Effector CD4-positive, alpha-beta T cell (primary cell): Measurements from ENCODE around the gene G6PC3.

Experiments used
- DNase-seq: peaks from one replicate; pipeline ENCODE4 v3.0.0-alpha.2; 2020

Gene G6PC3

GRCh38 chr17:44061446-44061845 lies 9.1 kb upstream of the G6PC3 start:
- DNase-seq, result no peak

GRCh38 chr17:44062871-44063270 lies 7.7 kb upstream of the G6PC3 start:
- no peak for DNase-seq

- DNase-seq, result no peak
Measured at GRCh38 chr17:44063704-44064639, 6.6 kb upstream of the G6PC3 start.

- no peak for DNase-seq
Measured at GRCh38 chr17:44065668-44066203, 4.8 kb upstream of the G6PC3 start.

- peak; percentile 80 for DNase-seq
Measured at GRCh38 chr17:44066204-44066930, 4.2 kb upstream of the G6PC3 start, which contains the start of gene LSM12. Gene LSM12 (minus strand): TSS chr17:44066671. CDS start chr17:44066587, 84 bp downstream.

GRCh38 chr17:44067545-44067940 lies 3.0 kb upstream of the G6PC3 start:
- DNase-seq, result no peak

- no peak for DNase-seq
Measured at GRCh38 chr17:44069974-44070454, 521 bp upstream of the G6PC3 start.

- no peak for DNase-seq
Measured at GRCh38 chr17:44071198-44071520, 624 bp downstream of the G6PC3 start.

- no peak for DNase-seq
Measured at GRCh38 chr17:44071772-44072171, 1.2 kb downstream of the G6PC3 start.

- no peak for DNase-seq
Measured at GRCh38 chr17:44074231-44074910, 3.8 kb downstream of the G6PC3 start.

GRCh38 chr17:44074911-44075285 lies 4.4 kb downstream of the G6PC3 start:
- DNase-seq, result no peak

GRCh38 chr17:44075598-44076293 lies 5.2 kb downstream of the G6PC3 start:
- DNase-seq, result no peak

GRCh38 chr17:44076716-44077594 lies 6.4 kb downstream of the G6PC3 start:
- DNase-seq, result no peak

GRCh38 chr17:44077595-44077909 lies 7.0 kb downstream of the G6PC3 start:
- no peak for DNase-seq

- DNase-seq, result no peak
Measured at GRCh38 chr17:44078412-44078811, 7.9 kb downstream of the G6PC3 start.

- no peak for DNase-seq
Measured at GRCh38 chr17:44079877-44080821, 9.6 kb downstream of the G6PC3 start.

- no peak for DNase-seq
Measured at GRCh38 chr17:44081681-44082080, 11.1 kb downstream of the G6PC3 start.

GRCh38 chr17:44082256-44082927 lies 11.9 kb downstream of the G6PC3 start:
- no peak for DNase-seq

- DNase-seq, result no peak
Measured at GRCh38 chr17:44083250-44083849, 12.8 kb downstream of the G6PC3 start.
